ENCODE results near the gene ILF3. TPM values are rescaled to one million over a fixed set of nuclear protein-coding genes. Genes with fewer than 3 reads are reported as not detected.
A peak's percentile ranks its signal among the peaks of the same experiment; 100 is the strongest.

The ILF3 gene
- total RNA-seq, 2 experiments from 2014 or later, result 308 to 553 TPM

DNA sequence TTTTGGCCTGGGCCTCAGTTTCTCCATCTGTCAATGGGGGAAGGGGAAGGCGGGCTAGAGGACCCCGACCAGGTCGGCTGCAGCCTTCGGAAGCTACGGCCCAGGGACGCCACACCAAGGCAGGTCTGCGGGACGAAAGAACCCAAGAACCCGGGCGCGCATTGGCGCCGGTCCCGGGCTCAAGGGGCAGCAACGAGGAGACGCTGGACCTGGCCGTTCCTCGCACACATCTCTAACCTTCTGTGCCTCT is 739 bp upstream of the ILF3 start:
- CTCF ChIA-PET (ENCODE audit: unreplicated experiment), result no interaction called here
- Histone ChIP-seq H3K36me3 (ENCODE audit: insufficient read depth, low read length) (peaks cover 48% of the 10 kb centered on the region), H2AFZ (ENCODE audit: low read length) (peak overlapping the region; percentile 29; the same call in 1 of the 2 replicates), H3K4me3 (ENCODE audit: low read depth, low read length, poor library complexity, severe bottlenecking) (peak overlapping the region; percentile 100), H3K4me2 (ENCODE audit: low read length) (peak overlapping the region; percentile 83), H3K9me3 (ENCODE audit: low read length) (no peaks in the 10 kb centered on the region), H3K9me2 (ENCODE audit: insufficient read depth, low read length) (no peaks in the 10 kb centered on the region), H4K20me1 (ENCODE audit: insufficient read depth, low read length) (peaks cover 22% of the 10 kb centered on the region), H3K79me2 (ENCODE audit: insufficient read depth, low read depth, low read length) (peaks cover 61% of the 10 kb centered on the region), H3K27ac (ENCODE audit: low read depth, low read length, poor library complexity, severe bottlenecking) (peak overlapping the region; percentile 88), H3K4me1 (ENCODE audit: insufficient read depth, low read length, poor library complexity, severe bottlenecking) (peaks cover 36% of the 10 kb centered on the region)
- intact Hi-C loops (cut with micrococcal nuclease; ENCODE audit: unreplicated experiment), result loop anchor here (2.0 to 10.0 kb wide), 4 partner anchors 73 to 541 kb away; partner anchors contain the start of genes CDC37, CDKN2D, KANK2 and KRI1
- no peak for DNase-seq (ENCODE audit: low spot score)
- TF ChIP-seq EZH2phosphoT487 (IDR thresholded peaks at IDR 0.05; ENCODE audit: borderline replicate concordance, low read depth, low read length), result no peak
- TF ChIP-seq, protein P1, sequence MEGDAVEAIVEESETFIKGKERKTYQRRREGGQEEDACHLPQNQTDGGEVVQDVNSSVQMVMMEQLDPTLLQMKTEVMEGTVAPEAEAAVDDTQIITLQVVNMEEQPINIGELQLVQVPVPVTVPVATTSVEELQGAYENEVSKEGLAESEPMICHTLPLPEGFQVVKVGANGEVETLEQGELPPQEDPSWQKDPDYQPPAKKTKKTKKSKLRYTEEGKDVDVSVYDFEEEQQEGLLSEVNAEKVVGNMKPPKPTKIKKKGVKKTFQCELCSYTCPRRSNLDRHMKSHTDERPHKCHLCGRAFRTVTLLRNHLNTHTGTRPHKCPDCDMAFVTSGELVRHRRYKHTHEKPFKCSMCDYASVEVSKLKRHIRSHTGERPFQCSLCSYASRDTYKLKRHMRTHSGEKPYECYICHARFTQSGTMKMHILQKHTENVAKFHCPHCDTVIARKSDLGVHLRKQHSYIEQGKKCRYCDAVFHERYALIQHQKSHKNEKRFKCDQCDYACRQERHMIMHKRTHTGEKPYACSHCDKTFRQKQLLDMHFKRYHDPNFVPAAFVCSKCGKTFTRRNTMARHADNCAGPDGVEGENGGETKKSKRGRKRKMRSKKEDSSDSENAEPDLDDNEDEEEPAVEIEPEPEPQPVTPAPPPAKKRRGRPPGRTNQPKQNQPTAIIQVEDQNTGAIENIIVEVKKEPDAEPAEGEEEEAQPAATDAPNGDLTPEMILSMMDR (conservative IDR thresholded peaks at IDR 0.05; ENCODE audit: low read length), result no peak
- TSS peak; percentile 94 for BruUV-seq (replicated peaks)
- POLR2A ChIA-PET, result interaction anchor here (0.6 kb wide), 1 partner anchor 57 kb away, joined by 3 read pairs; no protein-coding TSS in a partner anchor

DNA sequence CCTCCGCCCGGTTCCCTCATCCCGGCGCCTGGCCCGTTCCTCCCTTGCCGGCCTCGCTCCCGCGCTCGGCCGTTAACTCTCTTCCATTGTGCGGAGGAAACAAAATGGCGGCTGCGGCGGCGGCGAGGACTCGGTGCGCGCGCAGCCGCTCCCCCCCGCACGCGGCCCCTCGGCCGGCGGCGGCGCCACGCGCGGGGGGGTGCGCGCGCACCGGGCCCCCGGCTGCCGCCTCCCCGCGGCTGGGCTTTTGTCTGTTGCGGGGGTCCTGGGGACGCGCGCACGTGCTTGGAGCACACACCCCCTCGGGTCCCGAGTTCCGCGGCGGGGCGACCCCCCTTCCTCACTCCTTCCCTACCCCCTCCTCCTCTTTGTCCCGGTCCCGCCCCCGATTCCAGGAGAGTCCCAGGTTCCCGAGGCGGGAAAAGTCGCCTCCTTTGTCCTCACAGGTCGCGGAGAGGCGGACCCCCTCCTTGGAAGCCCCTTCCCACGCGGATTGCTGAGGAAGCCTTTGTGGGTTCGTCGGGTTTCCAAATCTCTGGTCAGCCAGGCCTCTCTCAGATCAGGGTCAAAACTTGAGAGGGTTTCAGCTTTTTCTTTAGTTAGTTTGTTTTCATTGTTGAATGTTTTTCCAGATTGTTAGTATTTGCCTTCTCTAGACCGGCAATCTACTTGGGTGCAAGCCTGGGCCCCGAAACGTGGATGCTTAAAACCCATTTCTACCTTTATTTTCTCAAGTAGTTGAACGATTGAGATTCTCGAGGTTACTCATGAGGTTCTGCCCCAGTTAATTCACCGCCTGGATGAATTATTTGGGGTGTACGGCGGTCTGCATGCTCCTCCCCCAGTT is 687 bp downstream of the ILF3 start:
- peaks cover 57% of the 10 kb centered on the region for H3K36me3 ChIP-seq (ENCODE audit: insufficient read depth, low read length)
- peak; percentile 71 for DNase-seq (ENCODE audit: low spot score)
- H2AFZ ChIP-seq (ENCODE audit: low read length), result no peak overlapping the region
- intact Hi-C loops (cut with micrococcal nuclease; ENCODE audit: unreplicated experiment), result loop anchor here (2.0 to 10.0 kb wide), 4 partner anchors 46 to 540 kb away; partner anchors contain the start of genes CDC37, CDKN2D, KANK2 and KRI1
- TF ChIP-seq, protein P1 (conservative IDR thresholded peaks at IDR 0.05; ENCODE audit: low read length), result no peak
- no peak for TF ChIP-seq EZH2phosphoT487 (IDR thresholded peaks at IDR 0.05; ENCODE audit: borderline replicate concordance, low read depth, low read length)
- POLR2A ChIA-PET, result interaction anchor here (0.5 kb wide), 1 partner anchor 240 kb away, joined by 3 read pairs; no protein-coding TSS in a partner anchor
- H3K4me2 ChIP-seq (ENCODE audit: low read length), result peak overlapping the region; percentile 94
- peaks cover 25% of the 10 kb centered on the region for H4K20me1 ChIP-seq (ENCODE audit: insufficient read depth, low read length)
- peaks cover 49% of the 10 kb centered on the region for H3K4me1 ChIP-seq (ENCODE audit: insufficient read depth, low read length, poor library complexity, severe bottlenecking)
- H3K27ac ChIP-seq (ENCODE audit: low read depth, low read length, poor library complexity, severe bottlenecking), result peak overlapping the region; percentile 88
- H3K9me2 ChIP-seq (ENCODE audit: insufficient read depth, low read length), result no peaks in the 10 kb centered on the region
- peaks cover 75% of the 10 kb centered on the region for H3K79me2 ChIP-seq (ENCODE audit: insufficient read depth, low read depth, low read length)
- no TSS peak for BruUV-seq (replicated peaks)
- CTCF ChIA-PET (ENCODE audit: unreplicated experiment), result no interaction called here
- H3K9me3 ChIP-seq (ENCODE audit: low read length), result no peaks in the 10 kb centered on the region
- peak overlapping the region; percentile 100 for H3K4me3 ChIP-seq (ENCODE audit: low read depth, low read length, poor library complexity, severe bottlenecking)

Data from OCI-LY7 (cell line).